ENCODE data around the gene PCDH10. TPM values are rescaled to one million over a fixed set of nuclear protein-coding genes. Genes with fewer than 3 reads are reported as not detected.

PCDH10 gene
- total RNA-seq, 1 donor from 2014 or later: 30.2 TPM

GRCh38 chr4:133156096-133156495, 7.0 kb downstream of the PCDH10 start:
- H3K27ac Mint-ChIP-seq (ENCODE audit: unreplicated experiment): no peak overlapping the region

GRCh38 chr4:133156556-133156955, 7.5 kb downstream of the PCDH10 start:
- Mint-ChIP-seq H3K4me3 (ENCODE audit: unreplicated experiment) (no peak overlapping the region), H3K9me3 (ENCODE audit: low read depth) (no peaks in the 10 kb centered on the region), H3K4me1 (ENCODE audit: low read depth) (peaks cover 42% of the 10 kb centered on the region), H3K27ac (ENCODE audit: unreplicated experiment) (no peak overlapping the region), H3K27me3 (ENCODE audit: low read depth) (no peaks in the 10 kb centered on the region), H3K36me3 (ENCODE audit: low read depth) (no peaks in the 10 kb centered on the region)
- no peak for TF ChIP-seq CTCF (IDR thresholded peaks at IDR 0.05)
- DNase-seq (ENCODE audit: low spot score): no peak

More at GRCh38 chr4:133156096-133156495, 7.0 kb downstream of the PCDH10 start:
- Mint-ChIP-seq H3K27me3 (ENCODE audit: low read depth) (no peaks in the 10 kb centered on the region), H3K4me1 (ENCODE audit: low read depth) (peaks cover 47% of the 10 kb centered on the region), H3K4me3 (ENCODE audit: unreplicated experiment) (no peak overlapping the region), H3K9me3 (ENCODE audit: low read depth) (no peaks in the 10 kb centered on the region), H3K36me3 (ENCODE audit: low read depth) (no peaks in the 10 kb centered on the region)
- no peak for DNase-seq (ENCODE audit: low spot score)
- TF ChIP-seq CTCF (IDR thresholded peaks at IDR 0.05): no peak

- Mint-ChIP-seq H3K4me3 (ENCODE audit: unreplicated experiment) (no peak overlapping the region), H3K36me3 (ENCODE audit: low read depth) (no peaks in the 10 kb centered on the region), H3K9me3 (ENCODE audit: low read depth) (no peaks in the 10 kb centered on the region), H3K27me3 (ENCODE audit: low read depth) (no peaks in the 10 kb centered on the region), H3K27ac (ENCODE audit: unreplicated experiment) (no peak overlapping the region), H3K4me1 (ENCODE audit: low read depth) (peaks cover 36% of the 10 kb centered on the region)
- TF ChIP-seq CTCF (IDR thresholded peaks at IDR 0.05): no peak
- DNase-seq (ENCODE audit: low spot score): no peak
Measured at GRCh38 chr4:133157460-133158160, 8.5 kb downstream of the PCDH10 start.

- no peak overlapping the region for H3K4me3 Mint-ChIP-seq (ENCODE audit: unreplicated experiment)
- no peak for DNase-seq (ENCODE audit: low spot score)
- peaks cover 3% of the 10 kb centered on the region for H3K36me3 Mint-ChIP-seq (ENCODE audit: low read depth)
- no peaks in the 10 kb centered on the region for H3K27me3 Mint-ChIP-seq (ENCODE audit: low read depth)
- TF ChIP-seq CTCF (IDR thresholded peaks at IDR 0.05): no peak
- peaks cover 11% of the 10 kb centered on the region for H3K4me1 Mint-ChIP-seq (ENCODE audit: low read depth)
- H3K27ac Mint-ChIP-seq (ENCODE audit: unreplicated experiment): no peak overlapping the region
- H3K9me3 Mint-ChIP-seq (ENCODE audit: low read depth): no peaks in the 10 kb centered on the region
Measured at GRCh38 chr4:133160853-133161252, 11.8 kb downstream of the PCDH10 start.

- Mint-ChIP-seq H3K27me3 (ENCODE audit: low read depth) (no peaks in the 10 kb centered on the region), H3K9me3 (ENCODE audit: low read depth) (no peaks in the 10 kb centered on the region), H3K4me1 (ENCODE audit: low read depth) (peaks cover 4% of the 10 kb centered on the region), H3K36me3 (ENCODE audit: low read depth) (peaks cover 3% of the 10 kb centered on the region), H3K27ac (ENCODE audit: unreplicated experiment) (no peak overlapping the region), H3K4me3 (ENCODE audit: unreplicated experiment) (no peak overlapping the region)
- no peak for TF ChIP-seq CTCF (IDR thresholded peaks at IDR 0.05)
- DNase-seq (ENCODE audit: low spot score): no peak
Measured at GRCh38 chr4:133161570-133162295, 12.6 kb downstream of the PCDH10 start.
